Neural progenitor cell (in vitro differentiated cells): ENCODE data around the gene PLAC1.

Experiments
- EZH2 ChIP-seq: fragments of 200-600 bp; sonication (generic); IDR thresholded peaks from 2 replicates; pipeline ENCODE4 v1.6.1; 2017; ENCODE audit warnings: antibody characterized with exemption, mild to moderate bottlenecking, moderate library complexity
- EZH2phosphoT487 ChIP-seq: fragments of 200-600 bp; sonication (generic); IDR thresholded peaks from 2 replicates; pipeline ENCODE4 v1.6.1; 2017; ENCODE audit warnings: antibody characterized with exemption
- TF ChIP-seq, protein P1 (sequence below): fragments of 200-600 bp; sonication (generic); IDR thresholded peaks from 2 replicates; pipeline ENCODE4 v1.5.1; 2017; ENCODE audit warnings: antibody characterized with exemption, mild to moderate bottlenecking

- TF ChIP-seq, protein P1, sequence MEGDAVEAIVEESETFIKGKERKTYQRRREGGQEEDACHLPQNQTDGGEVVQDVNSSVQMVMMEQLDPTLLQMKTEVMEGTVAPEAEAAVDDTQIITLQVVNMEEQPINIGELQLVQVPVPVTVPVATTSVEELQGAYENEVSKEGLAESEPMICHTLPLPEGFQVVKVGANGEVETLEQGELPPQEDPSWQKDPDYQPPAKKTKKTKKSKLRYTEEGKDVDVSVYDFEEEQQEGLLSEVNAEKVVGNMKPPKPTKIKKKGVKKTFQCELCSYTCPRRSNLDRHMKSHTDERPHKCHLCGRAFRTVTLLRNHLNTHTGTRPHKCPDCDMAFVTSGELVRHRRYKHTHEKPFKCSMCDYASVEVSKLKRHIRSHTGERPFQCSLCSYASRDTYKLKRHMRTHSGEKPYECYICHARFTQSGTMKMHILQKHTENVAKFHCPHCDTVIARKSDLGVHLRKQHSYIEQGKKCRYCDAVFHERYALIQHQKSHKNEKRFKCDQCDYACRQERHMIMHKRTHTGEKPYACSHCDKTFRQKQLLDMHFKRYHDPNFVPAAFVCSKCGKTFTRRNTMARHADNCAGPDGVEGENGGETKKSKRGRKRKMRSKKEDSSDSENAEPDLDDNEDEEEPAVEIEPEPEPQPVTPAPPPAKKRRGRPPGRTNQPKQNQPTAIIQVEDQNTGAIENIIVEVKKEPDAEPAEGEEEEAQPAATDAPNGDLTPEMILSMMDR, result no peak
- no peak for TF ChIP-seq EZH2
- TF ChIP-seq EZH2phosphoT487, result no peak
Measured at GRCh38 chrX:134695999-134696398, 37.7 kb upstream of the PLAC1 start.
